Pulmonary artery endothelial cell (primary cell): ENCODE results near the gene KLHL29. TPM values are rescaled to one million over a fixed set of nuclear protein-coding genes. Genes with fewer than 3 reads are reported as not detected.

ENCODE experiments used
- DNase-seq: peaks from one replicate; pipeline ENCODE4 v3.0.0-alpha.2; 2011; ENCODE audit warnings: low read depth, low spot score
- total RNA-seq: library from RNA; depleted of rRNA; stranded (reverse); fragments of >200 nt; gene quantifications from 2 replicates; pipeline ENCODE4 v1.2.3, GENCODE V29; 2014

The KLHL29 gene
- total RNA-seq, 1 donor from 2014 or later, result 4.2 TPM

DNA sequence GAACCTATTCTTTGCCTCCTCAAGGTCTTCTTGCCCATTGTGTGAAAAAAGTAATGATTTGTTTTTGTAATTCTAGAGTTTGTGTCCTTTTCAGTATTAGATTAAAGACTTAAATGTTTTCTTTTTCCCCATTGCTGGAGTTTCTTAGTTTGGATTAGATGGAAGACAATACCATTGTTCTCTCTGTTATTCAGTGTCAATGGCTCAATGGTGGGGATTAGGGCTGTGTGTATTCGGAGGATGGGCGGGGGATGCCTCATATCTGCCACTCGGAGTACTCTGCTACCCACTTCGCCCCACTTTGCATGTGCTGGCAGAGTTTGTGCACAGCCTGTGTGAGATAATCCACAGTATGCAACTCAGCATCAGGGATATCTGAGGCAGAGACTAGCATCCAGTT, 90.1 kb downstream of the KLHL29 start:
- DNase-seq, result no peak

DNA sequence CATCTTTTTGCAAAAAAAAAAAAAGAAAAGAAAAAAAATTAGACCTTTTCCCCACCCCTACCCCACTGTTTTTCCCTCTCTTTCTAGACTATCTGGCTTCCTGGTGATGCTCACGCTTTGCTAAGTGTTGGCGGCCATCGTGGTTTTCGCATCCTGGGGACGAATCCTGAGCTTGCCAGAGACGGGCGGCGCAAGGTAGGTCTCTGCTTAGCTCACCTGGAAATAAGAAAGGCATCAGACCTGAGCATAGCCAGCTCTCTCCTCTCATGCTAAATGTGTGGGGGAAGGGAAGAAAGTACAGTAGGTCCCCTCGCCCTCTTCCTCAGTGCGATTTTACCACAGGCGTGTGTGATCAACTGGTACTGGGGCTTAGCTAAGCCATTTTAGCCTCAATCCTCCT, 90.5 kb downstream of the KLHL29 start:
- DNase-seq, result no peak

DNA sequence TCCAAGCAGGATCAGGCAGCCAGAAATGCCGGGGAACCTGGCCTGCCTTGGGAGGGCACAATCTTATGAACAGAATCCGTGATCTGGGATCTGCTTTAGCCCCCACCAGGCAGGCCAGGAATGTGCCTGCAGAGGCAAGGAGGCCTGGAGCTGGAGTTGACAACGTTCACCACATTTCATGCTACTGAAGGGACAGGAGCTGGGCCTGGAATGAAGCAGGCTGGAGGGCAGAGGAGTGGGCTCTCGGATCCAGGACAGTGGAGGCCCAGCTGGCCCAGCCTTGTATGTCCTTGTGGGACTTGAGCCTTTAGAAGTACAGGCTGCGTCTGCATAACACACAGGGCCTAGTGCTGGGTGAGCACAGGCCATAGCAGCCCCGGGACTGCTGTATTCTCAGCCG, 91.8 kb downstream of the KLHL29 start:
- no peak for DNase-seq

GRCh38 chr2:23477392-23477791, 92.4 kb downstream of the KLHL29 start:
- DNase-seq, result no peak

- no peak for DNase-seq
Measured at GRCh38 chr2:23478087-23478932, 93.3 kb downstream of the KLHL29 start.

GRCh38 chr2:23478933-23479683, 94.1 kb downstream of the KLHL29 start:
- DNase-seq, result no peak

- no peak for DNase-seq
Measured at GRCh38 chr2:23480957-23481797, 96.2 kb downstream of the KLHL29 start.

GRCh38 chr2:23482188-23482587, 97.2 kb downstream of the KLHL29 start:
- DNase-seq, result no peak

GRCh38 chr2:23482607-23483006, 97.6 kb downstream of the KLHL29 start:
- DNase-seq, result no peak

DNA sequence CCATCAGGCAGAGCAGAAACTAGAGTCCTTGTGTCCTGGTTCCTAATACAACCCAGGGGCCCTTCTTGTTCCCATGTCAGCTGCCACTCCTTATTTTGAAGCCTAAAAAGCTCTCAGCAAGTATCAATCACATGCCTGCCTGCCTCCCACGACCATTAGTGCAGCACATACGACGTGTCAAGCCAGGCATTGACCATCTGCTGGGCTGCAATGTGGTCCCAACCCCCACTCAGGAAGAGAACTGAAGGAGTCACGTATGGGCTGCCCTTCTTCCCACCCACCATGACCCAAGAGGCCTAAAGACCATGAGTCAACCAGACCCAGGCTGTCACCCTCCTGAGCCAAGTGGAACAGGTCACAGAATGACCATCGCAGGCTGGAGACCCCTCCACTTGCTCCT, 98.8 kb downstream of the KLHL29 start:
- no peak for DNase-seq

- no peak for DNase-seq
Measured at GRCh38 chr2:23484275-23484674, 99.3 kb downstream of the KLHL29 start.

GRCh38 chr2:23484767-23485166, 99.8 kb downstream of the KLHL29 start:
- DNase-seq, result no peak

- DNase-seq, result no peak
Measured at GRCh38 chr2:23485261-23485660, 100.3 kb downstream of the KLHL29 start.

GRCh38 chr2:23485841-23486683, 101.1 kb downstream of the KLHL29 start:
- DNase-seq, result no peak

- DNase-seq, result no peak
Measured at GRCh38 chr2:23486684-23487075, 101.7 kb downstream of the KLHL29 start.

- DNase-seq, result no peak
Measured at GRCh38 chr2:23487735-23488492, 102.9 kb downstream of the KLHL29 start.

DNA sequence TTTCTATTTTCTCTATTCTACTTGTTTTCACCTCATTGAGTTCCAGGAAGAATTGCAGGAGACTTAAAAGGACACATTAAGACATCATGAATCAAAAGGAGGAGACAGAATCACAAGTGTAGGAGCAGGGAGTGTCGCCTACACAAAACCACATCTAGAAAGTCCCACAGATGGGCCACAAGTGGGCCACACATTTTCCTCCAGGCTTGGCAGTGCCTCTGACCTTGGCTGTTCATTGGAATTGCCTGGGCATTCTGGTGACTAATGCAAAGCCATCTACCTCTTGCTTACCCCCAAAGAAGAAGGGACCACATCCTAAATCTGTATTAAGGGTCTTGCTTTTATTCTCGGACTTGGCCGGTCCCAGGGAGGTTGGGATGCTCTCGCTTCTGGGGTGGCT, 103.6 kb downstream of the KLHL29 start:
- no peak for DNase-seq

GRCh38 chr2:23489471-23490322, 104.7 kb downstream of the KLHL29 start:
- no peak for DNase-seq
